HT1080 (cell line): ENCODE results near the gene OR52W1. TPM values are rescaled to one million over a fixed set of nuclear protein-coding genes. Genes with fewer than 3 reads are reported as not detected.

Experiments
- DNase-seq: peaks from one replicate; pipeline ENCODE4 v3.0.0-alpha.2; 2015; ENCODE audit warnings: low read depth
- polyA plus RNA-seq, 2 experiments: library from polyadenylated mRNA; depleted of rRNA; stranded (reverse); fragments of >200 nt; gene quantifications; 2 replicates each; pipeline ENCODE4 v1.2.3, GENCODE V29; 2015
- total RNA-seq: library from RNA; depleted of rRNA; stranded (reverse); fragments of >200 nt; shearing (Covaris generic); gene quantifications from 2 replicates; pipeline ENCODE4 v1.2.3, GENCODE V29; 2014; rRNA removed

The OR52W1 gene
- not detected in 2 replicates for total RNA-seq
- not detected in 2 replicates for polyA plus RNA-seq (2015; cell fraction: cytosol; rRNA removed)
- not detected in 2 replicates for polyA plus RNA-seq (2015; cell fraction: nucleus; rRNA removed)

- no peak for DNase-seq
Measured at GRCh38 chr11:6199174-6199810, at the start of gene OR52W1. OR52W1 (plus strand) TSS chr11:6199224; CDS start chr11:6199224, 0 bp downstream.

DNA sequence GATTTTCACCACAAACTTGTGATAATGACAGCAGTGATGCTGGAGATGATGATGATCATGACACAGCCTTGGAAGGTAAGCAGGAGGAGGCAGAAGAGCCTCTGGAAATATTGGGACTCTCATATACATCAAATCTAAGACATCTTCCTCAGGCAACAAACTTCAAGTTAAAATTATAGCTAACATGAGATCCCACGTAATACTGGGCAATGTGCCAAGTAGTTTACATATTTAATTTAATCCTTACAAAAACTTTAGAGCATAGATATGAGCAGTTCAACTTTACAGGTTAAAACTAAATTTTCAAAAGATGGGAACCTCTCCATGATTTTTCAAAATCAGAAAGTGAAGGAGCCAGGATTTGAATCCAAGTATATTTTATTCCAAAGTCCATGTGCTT lies 47.9 kb upstream of the OR52W1 start:
- no peak for DNase-seq

DNA sequence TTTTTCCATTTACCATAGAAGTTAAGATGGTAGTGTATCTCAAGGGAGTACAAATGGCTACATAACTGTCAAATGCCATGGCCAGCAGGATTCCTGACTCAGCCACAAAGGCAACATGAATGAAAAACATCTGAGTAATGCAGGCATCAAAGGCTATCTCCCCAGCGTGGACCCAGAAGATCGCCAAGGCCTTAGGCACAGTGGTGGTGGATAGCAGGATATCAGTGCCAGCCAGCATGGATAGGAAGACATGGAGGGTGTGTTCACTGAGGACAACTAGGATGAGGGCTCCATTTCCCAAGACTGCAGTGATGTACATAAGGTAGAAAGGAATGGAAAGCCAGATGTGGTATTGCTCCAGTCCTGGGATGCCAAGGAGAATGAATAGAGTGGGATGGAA lies 46.9 kb upstream of the OR52W1 start:
- no peak for DNase-seq

- DNase-seq: peak; percentile 29
Measured at GRCh38 chr11:6156628-6157359, 42.2 kb upstream of the OR52W1 start.

GRCh38 chr11:6170226-6170625 lies 28.8 kb upstream of the OR52W1 start, which contains the start of gene OR52B2:
OR52B2 (minus strand) TSS chr11:6170326; CDS start chr11:6170326, 0 bp downstream.
- no peak for DNase-seq

DNA sequence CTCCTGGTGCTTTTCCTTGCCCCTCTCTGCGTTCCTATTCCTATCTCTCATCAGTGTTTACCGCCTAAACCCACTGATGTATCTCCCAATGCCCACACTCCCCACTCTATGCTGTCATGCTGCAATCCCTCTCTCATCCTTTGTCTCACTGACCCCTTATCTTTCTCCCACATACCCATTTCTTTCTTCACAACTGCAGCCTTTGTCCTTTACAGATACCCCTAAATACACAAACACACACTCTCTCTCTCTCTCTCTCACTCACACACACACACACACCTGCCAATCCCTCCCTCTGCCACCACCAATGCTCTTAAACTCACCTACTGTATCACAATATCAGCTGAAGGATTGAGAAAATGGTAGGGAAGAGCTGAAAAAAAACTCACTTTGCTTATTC lies 23.6 kb upstream of the OR52W1 start:
- no peak for DNase-seq

- DNase-seq: no peak
Measured at GRCh38 chr11:6191742-6192141, 7.3 kb upstream of the OR52W1 start.

DNA sequence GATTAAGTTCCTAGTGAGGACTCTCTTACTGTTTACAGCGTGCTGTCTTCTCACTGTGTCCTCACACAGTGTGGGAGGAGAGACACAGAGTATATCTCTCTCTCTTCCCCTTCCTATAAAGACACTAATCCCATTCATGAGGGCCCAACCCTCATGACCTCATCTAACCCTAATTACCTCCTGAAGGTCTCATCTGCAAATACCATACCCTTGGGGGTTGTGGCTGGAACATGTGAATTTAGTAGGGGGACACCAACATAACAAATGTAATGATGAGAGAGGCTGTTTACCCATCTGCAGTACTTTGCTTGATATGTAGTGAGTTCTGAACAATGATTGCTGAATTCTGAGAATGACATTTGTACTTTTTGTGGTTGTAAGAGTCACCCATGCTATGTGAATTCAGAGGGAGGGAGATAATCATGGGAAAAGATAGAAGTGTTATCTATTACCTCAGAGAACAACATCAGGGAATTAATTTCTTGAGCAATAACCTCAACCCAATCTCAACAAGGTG lies 4.9 kb upstream of the OR52W1 start:
- DNase-seq: no peak

- DNase-seq: peak; percentile 21
Measured at GRCh38 chr11:6196396-6196795, 2.6 kb upstream of the OR52W1 start.

- no peak for DNase-seq
Measured at GRCh38 chr11:6197466-6198200, 1.4 kb upstream of the OR52W1 start.

GRCh38 chr11:6200975-6201374 lies 2.0 kb downstream of the OR52W1 start:
- DNase-seq: no peak

DNA sequence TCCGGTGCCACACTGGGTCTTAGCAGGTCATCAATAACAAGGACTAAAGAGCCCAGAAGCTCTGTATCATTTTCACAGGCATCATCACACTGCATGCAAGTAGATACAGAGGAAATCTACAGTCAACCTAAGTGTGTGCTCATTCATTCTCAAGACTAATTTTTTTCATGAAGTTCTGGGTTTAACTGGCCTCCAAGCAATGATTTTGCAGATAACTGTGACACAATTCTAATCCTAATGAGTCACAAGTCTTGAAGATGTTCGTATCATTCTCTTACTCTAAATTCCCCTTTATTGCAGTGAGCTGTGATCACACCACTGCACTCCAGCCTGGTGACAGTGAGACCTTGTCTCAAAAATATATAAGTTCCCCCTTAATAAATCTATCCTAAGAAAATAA lies 2.5 kb downstream of the OR52W1 start:
- DNase-seq: no peak

DNA sequence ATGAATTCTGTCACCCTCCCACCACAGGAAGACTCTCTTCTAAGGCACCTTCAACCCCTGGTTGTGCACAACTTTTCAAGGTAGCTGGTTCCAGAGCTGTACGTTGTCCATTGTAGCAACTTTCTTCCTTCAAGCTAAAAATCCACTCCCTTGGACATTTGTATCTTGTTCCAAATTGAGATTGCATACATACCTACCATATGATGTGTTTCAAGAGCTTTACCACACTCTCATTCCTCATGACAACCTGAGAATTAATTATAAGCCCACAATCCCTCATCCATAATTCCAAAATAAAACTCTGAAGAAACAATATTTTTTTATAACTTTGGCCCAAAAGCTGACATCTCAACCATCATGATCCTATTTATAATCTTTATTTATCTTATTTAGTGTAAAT lies 3.0 kb downstream of the OR52W1 start:
- no peak for DNase-seq

GRCh38 chr11:6203327-6203726 lies 4.3 kb downstream of the OR52W1 start:
- DNase-seq: no peak

DNA sequence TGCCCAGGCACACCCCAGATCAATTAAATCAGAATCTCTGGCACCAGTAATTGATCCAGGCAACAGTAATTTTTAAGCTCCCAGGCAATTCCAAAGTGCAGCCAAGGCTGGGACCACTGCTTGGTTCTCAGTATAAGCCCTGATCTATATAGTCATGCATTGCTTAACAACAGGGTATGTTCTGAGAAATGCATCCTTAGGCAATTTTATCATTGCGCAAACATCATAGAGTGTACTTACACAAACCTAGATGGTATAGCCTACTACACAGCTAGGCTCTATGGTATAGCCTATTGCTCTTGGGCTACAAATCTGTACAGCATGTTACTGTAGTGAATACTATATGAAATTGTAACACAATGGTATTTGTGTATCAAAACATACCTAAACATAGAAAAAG lies 5.7 kb downstream of the OR52W1 start:
- DNase-seq: no peak

DNA sequence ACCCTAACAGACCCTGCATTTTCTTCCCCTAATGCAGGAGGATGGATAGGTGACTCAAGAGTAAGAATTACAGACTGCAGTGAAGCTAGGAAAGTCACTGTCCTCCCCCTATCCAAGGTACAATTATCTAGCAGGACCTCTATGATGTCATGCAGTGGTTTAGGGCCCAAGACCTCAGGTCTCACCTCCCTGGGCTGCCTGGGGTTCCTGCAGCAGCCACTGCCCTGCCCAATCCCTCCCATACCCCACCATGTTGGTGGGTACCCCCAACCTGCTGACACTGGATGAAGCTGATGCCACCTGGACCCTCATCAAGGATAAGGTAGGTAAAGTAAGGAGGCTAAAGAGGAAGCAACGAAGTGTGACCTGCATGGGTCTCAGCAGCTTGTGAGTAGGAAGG lies 6.3 kb downstream of the OR52W1 start, which contains the start of gene C11orf42:
TSS of gene C11orf42 (plus strand) at position 192 of the 400 bp plus-strand sequence. CDS start at position 251, 59 bp downstream.
- DNase-seq: no peak

- no peak for DNase-seq
Measured at GRCh38 chr11:6206456-6207180, 7.6 kb downstream of the OR52W1 start.

GRCh38 chr11:6209801-6210200 lies 10.8 kb downstream of the OR52W1 start:
- no peak for DNase-seq

DNA sequence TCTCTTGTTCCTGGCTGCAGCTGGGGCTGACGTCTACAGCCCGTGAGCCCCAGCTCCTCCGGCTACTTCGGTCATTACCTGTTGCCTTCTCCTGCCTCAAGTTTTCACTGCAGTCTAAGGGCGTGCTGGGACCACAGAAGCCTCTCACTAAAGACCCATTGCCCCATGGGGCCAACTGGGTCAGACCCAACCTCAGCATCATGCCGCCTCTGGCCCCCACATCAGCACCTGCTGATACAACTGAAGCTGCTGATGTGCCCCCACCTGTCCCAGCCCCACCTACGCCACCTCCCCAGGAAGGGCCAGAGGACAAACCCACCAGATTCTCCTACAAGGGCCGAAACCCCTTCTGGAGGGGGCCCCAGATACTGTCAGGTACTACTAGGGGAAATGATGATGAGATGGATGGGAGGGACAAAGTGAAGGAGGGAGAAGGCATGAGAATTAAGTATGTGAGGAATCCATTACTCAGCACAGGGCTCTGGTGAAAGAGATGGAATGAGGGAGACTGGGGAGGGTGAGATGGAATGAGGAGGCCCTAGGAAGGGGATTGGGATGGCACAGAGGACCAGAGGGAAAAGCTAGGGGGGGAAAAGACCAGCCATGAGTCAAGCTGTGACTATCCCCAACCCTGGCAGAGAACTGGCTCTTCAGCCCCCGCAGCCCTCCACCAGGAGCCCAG lies 11.4 kb downstream of the OR52W1 start:
- DNase-seq: no peak

DNA sequence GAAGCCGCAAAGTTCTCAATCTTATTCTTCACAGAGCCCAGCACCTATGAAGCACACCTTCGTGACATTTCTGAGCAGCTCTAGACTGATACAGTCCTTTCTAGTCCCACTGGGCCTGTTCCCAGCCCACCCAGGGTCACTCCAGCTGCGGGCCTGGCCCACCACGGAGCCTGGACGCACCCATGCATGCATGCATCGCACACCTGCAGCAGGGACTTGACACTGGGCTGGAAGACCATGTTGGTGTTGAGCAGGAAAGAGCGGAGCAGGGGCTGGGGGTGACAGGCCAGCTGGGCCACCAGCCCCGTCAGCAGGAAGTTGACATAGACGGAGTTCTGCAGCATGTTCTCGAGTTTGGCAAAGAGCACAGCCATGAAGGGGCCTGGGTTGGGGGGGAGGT lies 15.5 kb downstream of the OR52W1 start:
- no peak for DNase-seq
